AG10803 (cell line): ENCODE results near the gene NTHL1.

Experiments
- DNase-seq: peaks from one replicate; pipeline ENCODE4 v3.0.0; 2010; ENCODE audit warnings: low read depth
- H3K4me3 ChIP-seq: 2 replicates; pipeline ENCODE4 v1.5.1; 2011; ENCODE audit warnings: mild to moderate bottlenecking, low read length, control low read depth
- CTCF ChIP-seq: conservative IDR thresholded peaks from 2 replicates; pipeline ENCODE4 v1.5.1; 2011; ENCODE audit warnings: mild to moderate bottlenecking, low read length, control low read depth, inconsistent platforms

NTHL1 gene

GRCh38 chr16:2036200-2036966 is 11.3 kb downstream of the NTHL1 start:
- no peak for DNase-seq
- no peak for TF ChIP-seq CTCF
- H3K4me3 ChIP-seq, result peak overlapping the region; percentile 36

- DNase-seq, result peak; percentile 86
- peak overlapping the region; percentile 39 for H3K4me3 ChIP-seq
- no peak for TF ChIP-seq CTCF
Observed at GRCh38 chr16:2035431-2036199, 12.0 kb downstream of the NTHL1 start.

- H3K4me3 ChIP-seq, result peak overlapping the region; percentile 39
- no peak for DNase-seq
- TF ChIP-seq CTCF, result no peak
Observed at GRCh38 chr16:2034696-2035430, 12.8 kb downstream of the NTHL1 start.

- peak overlapping the region; percentile 42 for H3K4me3 ChIP-seq
- DNase-seq, result peak; percentile 49
Observed at GRCh38 chr16:2033909-2034695, 13.5 kb downstream of the NTHL1 start.

GRCh38 chr16:2033057-2033908 is 14.4 kb downstream of the NTHL1 start:
- H3K4me3 ChIP-seq, result peak overlapping the region; percentile 42
- TF ChIP-seq CTCF, result no peak
- peak; percentile 79 for DNase-seq

- TF ChIP-seq CTCF, result no peak
- H3K4me3 ChIP-seq, result peak overlapping the region; percentile 42
- DNase-seq, result peak; percentile 44
Observed at GRCh38 chr16:2032285-2033056, 15.2 kb downstream of the NTHL1 start.
